Calu3 (cell line): Measurements from ENCODE around the gene TANGO6. TPM values are rescaled to one million over a fixed set of nuclear protein-coding genes. Genes with fewer than 3 reads are reported as not detected.

Experiments
- BruUV-seq: library from RNA; stranded (reverse); fragments of 400-500 nt; replicated peaks from 2 replicates; lab custom pipeline; 2021; lab: Mats Ljungman, UMichigan
- CTCF ChIA-PET: fragments of 300-600 bp; sonication (Branson Sonifier 250); formaldehyde crosslinking; loops from one replicate; lab custom pipeline; 2022; ENCODE audit warnings: antibody characterized with exemption; lab: Charles Lee
- DNase-seq: peaks from one replicate; pipeline ENCODE4 v3.0.0; 2022
- H3K27ac Mint-ChIP-seq: one replicate; pipeline ENCODE4 v1.8.0; 2022; ENCODE audit warnings: mixed read lengths; ENCODE audit not compliant: unreplicated experiment
- H3K27me3 Mint-ChIP-seq: one replicate; pipeline ENCODE4 v1.8.0; 2022; ENCODE audit warnings: mixed read lengths; ENCODE audit not compliant: unreplicated experiment
- H3K36me3 Mint-ChIP-seq: one replicate; pipeline ENCODE4 v1.8.0; 2022; ENCODE audit warnings: mild to moderate bottlenecking, moderate library complexity, mixed read lengths; ENCODE audit not compliant: insufficient read depth, unreplicated experiment
- H3K4me1 Mint-ChIP-seq: one replicate; pipeline ENCODE4 v1.8.0; 2022; ENCODE audit warnings: mild to moderate bottlenecking, low read depth, mixed read lengths; ENCODE audit not compliant: unreplicated experiment
- H3K4me3 Mint-ChIP-seq: one replicate; pipeline ENCODE4 v1.8.0; 2022; ENCODE audit warnings: mild to moderate bottlenecking, low read depth, moderate library complexity, mixed read lengths; ENCODE audit not compliant: unreplicated experiment
- H3K9me3 Mint-ChIP-seq: one replicate; pipeline ENCODE4 v1.8.0; 2022; ENCODE audit warnings: low read depth, mixed read lengths; ENCODE audit not compliant: unreplicated experiment
- intact Hi-C: fragments of 100-400 bp; cut with micrococcal nuclease; formaldehyde crosslinking; loops from one replicate; pipeline ENCODE4 v1.10.0; 2022; ENCODE audit not compliant: unreplicated experiment
- total RNA-seq: library from RNA; stranded (reverse); gene quantifications from 2 replicates; pipeline ENCODE4 v1.2.3, GENCODE V29; 2022
- TF ChIP-seq, protein P1 (sequence below): fragments of 200-600 bp; IDR thresholded peaks from one replicate; pipeline ENCODE4 v1.8.0; 2022; ENCODE audit warnings: antibody characterized with exemption; ENCODE audit not compliant: unreplicated experiment

Gene TANGO6
- total RNA-seq, 1 experiment from 2014 or later = 18.0 TPM

DNA sequence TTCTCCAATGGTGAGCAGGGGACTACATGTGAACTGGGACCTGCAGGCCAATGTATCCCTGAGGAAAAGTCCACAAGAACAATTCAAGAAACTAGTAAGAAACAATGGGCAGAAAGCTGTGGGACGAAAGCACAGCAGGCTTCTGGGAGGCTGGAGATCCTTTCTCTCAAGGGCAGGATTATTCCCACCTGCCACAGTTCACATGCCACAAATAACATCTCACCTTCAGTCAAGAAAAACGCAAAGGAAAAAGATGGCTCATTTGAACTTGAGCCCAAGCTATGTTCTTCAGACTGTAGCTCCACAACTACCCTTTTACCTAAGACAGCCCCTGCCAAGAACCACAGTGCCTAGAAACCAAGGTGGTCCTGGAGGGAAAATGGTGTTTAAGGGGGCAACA is 275.1 kb downstream of the TANGO6 start:
- Mint-ChIP-seq H3K27ac (no peak overlapping the region), H3K36me3 (peaks cover 57% of the 10 kb centered on the region), H3K4me3 (no peak overlapping the region), H3K27me3 (no peaks in the 10 kb centered on the region), H3K9me3 (no peaks in the 10 kb centered on the region), H3K4me1 (no peaks in the 10 kb centered on the region)
- intact Hi-C loops = loop anchor here (10.0 kb wide), 1 partner anchor 414 kb away; no protein-coding TSS in a partner anchor
- CTCF ChIA-PET = no interaction called here
- TF ChIP-seq, protein P1, sequence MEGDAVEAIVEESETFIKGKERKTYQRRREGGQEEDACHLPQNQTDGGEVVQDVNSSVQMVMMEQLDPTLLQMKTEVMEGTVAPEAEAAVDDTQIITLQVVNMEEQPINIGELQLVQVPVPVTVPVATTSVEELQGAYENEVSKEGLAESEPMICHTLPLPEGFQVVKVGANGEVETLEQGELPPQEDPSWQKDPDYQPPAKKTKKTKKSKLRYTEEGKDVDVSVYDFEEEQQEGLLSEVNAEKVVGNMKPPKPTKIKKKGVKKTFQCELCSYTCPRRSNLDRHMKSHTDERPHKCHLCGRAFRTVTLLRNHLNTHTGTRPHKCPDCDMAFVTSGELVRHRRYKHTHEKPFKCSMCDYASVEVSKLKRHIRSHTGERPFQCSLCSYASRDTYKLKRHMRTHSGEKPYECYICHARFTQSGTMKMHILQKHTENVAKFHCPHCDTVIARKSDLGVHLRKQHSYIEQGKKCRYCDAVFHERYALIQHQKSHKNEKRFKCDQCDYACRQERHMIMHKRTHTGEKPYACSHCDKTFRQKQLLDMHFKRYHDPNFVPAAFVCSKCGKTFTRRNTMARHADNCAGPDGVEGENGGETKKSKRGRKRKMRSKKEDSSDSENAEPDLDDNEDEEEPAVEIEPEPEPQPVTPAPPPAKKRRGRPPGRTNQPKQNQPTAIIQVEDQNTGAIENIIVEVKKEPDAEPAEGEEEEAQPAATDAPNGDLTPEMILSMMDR = no peak
- no TSS peak for BruUV-seq
- no peak for DNase-seq

DNA sequence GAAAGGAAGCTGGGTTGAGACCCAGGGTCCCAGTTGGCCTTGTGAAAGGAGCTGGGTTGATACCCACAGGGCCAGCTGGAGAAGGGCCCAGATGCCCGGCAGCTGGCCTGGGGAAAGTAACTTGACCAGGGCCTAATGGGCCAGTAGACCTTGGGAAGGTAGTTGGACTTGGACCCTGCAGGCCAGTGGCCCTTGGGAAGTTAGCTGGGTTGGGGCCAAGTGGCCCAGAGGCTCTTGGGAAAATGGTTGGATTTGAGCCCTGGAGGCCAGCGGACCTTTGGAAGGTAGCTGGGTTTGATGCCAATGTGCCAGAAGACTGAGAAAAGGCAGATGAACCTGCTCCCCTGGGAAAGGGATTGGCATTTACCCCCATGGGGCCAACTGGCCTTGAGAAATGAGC is 275.7 kb downstream of the TANGO6 start:
- TF ChIP-seq, protein P1 = no peak
- CTCF ChIA-PET = no interaction called here

DNA sequence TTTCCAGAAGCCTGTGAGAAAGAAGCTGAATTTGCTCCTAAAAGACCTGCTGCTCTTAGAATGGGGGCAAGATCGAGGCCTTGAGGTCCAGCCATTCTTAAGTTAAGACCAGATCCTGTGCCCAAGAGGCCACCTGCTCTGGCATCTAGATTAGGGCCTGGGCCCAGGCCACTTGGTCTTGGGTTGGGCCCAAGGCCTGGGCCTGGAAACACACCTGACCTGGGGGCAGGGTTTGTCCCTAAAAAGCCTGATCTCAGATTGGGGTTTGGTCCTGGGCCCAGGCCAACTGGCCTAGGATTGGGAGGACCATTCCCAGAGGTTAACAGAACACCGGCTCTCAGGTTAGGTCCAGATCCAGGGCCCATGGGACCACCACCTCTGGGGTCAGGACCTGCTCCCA is 276.2 kb downstream of the TANGO6 start:
- CTCF ChIA-PET = no interaction called here

More for the DNA sequence above, 275.7 kb downstream of the TANGO6 start:
- BruUV-seq = no TSS peak
- no peaks in the 10 kb centered on the region for H3K9me3 Mint-ChIP-seq
- H3K27me3 Mint-ChIP-seq = no peaks in the 10 kb centered on the region
- no peak for DNase-seq
- intact Hi-C loops = loop anchor here (10.0 kb wide), 1 partner anchor 414 kb away; no protein-coding TSS in a partner anchor
- peaks cover 52% of the 10 kb centered on the region for H3K36me3 Mint-ChIP-seq
- H3K4me3 Mint-ChIP-seq = no peak overlapping the region
- H3K27ac Mint-ChIP-seq = no peak overlapping the region
- no peaks in the 10 kb centered on the region for H3K4me1 Mint-ChIP-seq

DNA sequence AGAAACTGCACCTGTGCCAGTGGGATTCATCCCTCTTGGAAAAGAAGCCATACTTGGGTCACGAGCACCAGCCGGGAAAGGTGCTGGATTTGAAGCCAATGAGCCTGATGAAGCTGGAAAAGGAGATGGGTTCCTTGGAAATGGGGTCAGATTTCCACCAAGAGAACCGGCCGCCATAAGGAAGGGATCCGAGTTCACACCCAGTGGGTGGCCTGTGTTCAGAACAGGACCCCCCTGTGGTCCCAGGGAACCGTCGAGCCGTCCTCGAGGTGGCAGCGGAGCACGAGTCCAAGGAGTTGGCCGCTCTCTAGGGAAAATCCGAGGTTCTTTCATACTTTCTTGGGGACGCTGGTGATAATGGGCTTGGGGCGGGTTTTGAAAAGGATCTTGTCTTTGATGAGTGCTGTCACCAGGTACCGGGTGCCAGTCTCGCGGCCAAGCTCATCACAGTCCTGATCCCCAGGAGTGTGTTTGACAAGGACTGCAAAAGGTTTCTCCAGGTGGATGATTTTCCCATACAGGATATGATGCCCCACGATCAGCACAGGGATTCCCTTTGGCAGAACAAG is 276.8 kb downstream of the TANGO6 start:
- CTCF ChIA-PET = interaction anchor here (0.5 kb wide), 1 partner anchor 95 kb away, joined by 3 read pairs; no protein-coding TSS in a partner anchor
- H3K4me1 Mint-ChIP-seq = no peaks in the 10 kb centered on the region
- intact Hi-C loops = loop anchor here (10.0 kb wide), 1 partner anchor 595 kb away; no protein-coding TSS in a partner anchor
- TSS peak; percentile 24 for BruUV-seq
- H3K27me3 Mint-ChIP-seq = no peaks in the 10 kb centered on the region
- H3K9me3 Mint-ChIP-seq = no peaks in the 10 kb centered on the region
- TF ChIP-seq, protein P1 = no peak
- DNase-seq = no peak
- H3K36me3 Mint-ChIP-seq = peaks cover 42% of the 10 kb centered on the region
- no peak overlapping the region for H3K4me3 Mint-ChIP-seq
- H3K27ac Mint-ChIP-seq = no peak overlapping the region

More for the DNA sequence above, 276.2 kb downstream of the TANGO6 start:
- Mint-ChIP-seq H3K27me3 (no peaks in the 10 kb centered on the region), H3K36me3 (peaks cover 46% of the 10 kb centered on the region), H3K9me3 (no peaks in the 10 kb centered on the region), H3K4me3 (no peak overlapping the region), H3K4me1 (no peaks in the 10 kb centered on the region), H3K27ac (no peak overlapping the region)
- no peak for DNase-seq
- intact Hi-C loops = loop anchor here (10.0 kb wide), 1 partner anchor 415 kb away; no protein-coding TSS in a partner anchor
- BruUV-seq = no TSS peak
- TF ChIP-seq, protein P1 = no peak
